Fibroblast of lung (primary cell): Measurements from ENCODE around the gene EXTL1.

Source experiments
- EZH2 ChIP-seq: IDR thresholded peaks from 2 replicates; pipeline ENCODE4 v1.5.1; 2012; ENCODE audit warnings: low read length, control low read depth, mild to moderate bottlenecking; ENCODE audit errors: missing control alignments
- TF ChIP-seq, protein P1 (sequence below), 2 donors: IDR thresholded peaks in 1 of 2; conservative IDR thresholded peaks in 1 of 2; 1 replicate in 1 of 2; 2 replicates in 1 of 2; pipeline ENCODE4 v1.5.1; 2011 to 2012; ENCODE audit warnings: low read length in 2 of 2, control low read depth in 1 of 2, inconsistent platforms in 1 of 2, low read depth in 1 of 2, mild to moderate bottlenecking in 1 of 2

- TF ChIP-seq, protein P1, sequence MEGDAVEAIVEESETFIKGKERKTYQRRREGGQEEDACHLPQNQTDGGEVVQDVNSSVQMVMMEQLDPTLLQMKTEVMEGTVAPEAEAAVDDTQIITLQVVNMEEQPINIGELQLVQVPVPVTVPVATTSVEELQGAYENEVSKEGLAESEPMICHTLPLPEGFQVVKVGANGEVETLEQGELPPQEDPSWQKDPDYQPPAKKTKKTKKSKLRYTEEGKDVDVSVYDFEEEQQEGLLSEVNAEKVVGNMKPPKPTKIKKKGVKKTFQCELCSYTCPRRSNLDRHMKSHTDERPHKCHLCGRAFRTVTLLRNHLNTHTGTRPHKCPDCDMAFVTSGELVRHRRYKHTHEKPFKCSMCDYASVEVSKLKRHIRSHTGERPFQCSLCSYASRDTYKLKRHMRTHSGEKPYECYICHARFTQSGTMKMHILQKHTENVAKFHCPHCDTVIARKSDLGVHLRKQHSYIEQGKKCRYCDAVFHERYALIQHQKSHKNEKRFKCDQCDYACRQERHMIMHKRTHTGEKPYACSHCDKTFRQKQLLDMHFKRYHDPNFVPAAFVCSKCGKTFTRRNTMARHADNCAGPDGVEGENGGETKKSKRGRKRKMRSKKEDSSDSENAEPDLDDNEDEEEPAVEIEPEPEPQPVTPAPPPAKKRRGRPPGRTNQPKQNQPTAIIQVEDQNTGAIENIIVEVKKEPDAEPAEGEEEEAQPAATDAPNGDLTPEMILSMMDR (conservative IDR thresholded peaks at IDR 0.05 in 1 of 2, IDR thresholded peaks at IDR 0.05 in 1 of 2; ENCODE audit: low read depth in 1 of 2, low read length in 2 of 2) = no peak
- no peak for TF ChIP-seq EZH2
Observed at GRCh38 chr1:26020330-26020768, 1.2 kb upstream of the EXTL1 start.
